Measurements from ENCODE around the gene BEGAIN.

DNA sequence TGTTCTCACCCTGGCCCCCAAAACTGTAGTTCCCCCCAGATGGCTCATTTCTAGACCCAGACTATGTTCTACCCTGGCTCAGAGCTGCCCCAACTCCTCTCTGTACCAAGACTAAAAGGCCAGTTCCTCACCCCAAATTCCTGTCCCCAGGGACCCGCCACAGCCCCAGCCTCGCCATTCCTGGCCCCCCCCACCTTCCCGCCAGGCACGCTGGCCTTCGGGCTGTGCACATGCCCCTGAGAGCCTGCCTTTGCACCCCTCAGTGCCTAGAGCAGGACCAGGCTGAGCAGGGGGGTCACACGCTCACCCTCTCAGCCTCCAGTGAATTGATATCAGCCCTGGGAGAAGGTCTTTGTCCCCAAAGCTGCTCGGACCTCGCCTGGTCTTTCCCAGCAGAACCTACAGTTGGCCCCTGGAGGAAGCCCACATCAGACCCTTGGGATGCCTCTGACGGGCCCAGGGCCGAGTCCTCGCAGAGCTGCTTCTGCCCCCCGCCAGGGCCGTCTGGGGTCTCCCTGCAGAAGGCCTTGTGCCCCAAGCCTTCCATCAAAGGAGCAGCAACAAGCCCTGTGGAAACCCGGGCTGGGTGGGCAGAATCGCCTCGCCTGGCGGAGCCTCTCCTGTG, 32.4 kb downstream of the BEGAIN start:
- TF ChIP-seq, protein P1, sequence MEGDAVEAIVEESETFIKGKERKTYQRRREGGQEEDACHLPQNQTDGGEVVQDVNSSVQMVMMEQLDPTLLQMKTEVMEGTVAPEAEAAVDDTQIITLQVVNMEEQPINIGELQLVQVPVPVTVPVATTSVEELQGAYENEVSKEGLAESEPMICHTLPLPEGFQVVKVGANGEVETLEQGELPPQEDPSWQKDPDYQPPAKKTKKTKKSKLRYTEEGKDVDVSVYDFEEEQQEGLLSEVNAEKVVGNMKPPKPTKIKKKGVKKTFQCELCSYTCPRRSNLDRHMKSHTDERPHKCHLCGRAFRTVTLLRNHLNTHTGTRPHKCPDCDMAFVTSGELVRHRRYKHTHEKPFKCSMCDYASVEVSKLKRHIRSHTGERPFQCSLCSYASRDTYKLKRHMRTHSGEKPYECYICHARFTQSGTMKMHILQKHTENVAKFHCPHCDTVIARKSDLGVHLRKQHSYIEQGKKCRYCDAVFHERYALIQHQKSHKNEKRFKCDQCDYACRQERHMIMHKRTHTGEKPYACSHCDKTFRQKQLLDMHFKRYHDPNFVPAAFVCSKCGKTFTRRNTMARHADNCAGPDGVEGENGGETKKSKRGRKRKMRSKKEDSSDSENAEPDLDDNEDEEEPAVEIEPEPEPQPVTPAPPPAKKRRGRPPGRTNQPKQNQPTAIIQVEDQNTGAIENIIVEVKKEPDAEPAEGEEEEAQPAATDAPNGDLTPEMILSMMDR (IDR thresholded peaks at IDR 0.05 in 4 of 5, conservative IDR thresholded peaks at IDR 0.05 in 1 of 5) = no peak
- TF ChIP-seq POLR2A (IDR thresholded peaks at IDR 0.05) = no peak

All from gastrocnemius medialis (tissue), 4 donors.